Lower lobe of right lung (tissue), 2 donors: ENCODE results near the gene ARHGAP28. TPM values are rescaled to one million over a fixed set of nuclear protein-coding genes. Genes with fewer than 3 reads are reported as not detected.

Experiments used
- ATAC-seq, 2 donors: fragments of 200-7000 bp; cut with Tn5 transposase; one replicate each; pipeline ENCODE4 v1.9.1; 2020 to 2022; ENCODE audit warnings: mild to moderate bottlenecking in 2 of 2, moderate library complexity in 2 of 2
- DNase-seq: peaks from one replicate; pipeline ENCODE4 v3.0.0-alpha.2; 2020
- H3K27ac ChIP-seq: fragments of 200-600 bp; one replicate; pipeline ENCODE4 v1.8.0; 2022
- H3K27me3 ChIP-seq: fragments of 200-600 bp; one replicate; pipeline ENCODE4 v1.8.0; 2022; ENCODE audit warnings: low read depth
- H3K36me3 ChIP-seq: fragments of 200-600 bp; one replicate; pipeline ENCODE4 v1.8.0; 2022; ENCODE audit warnings: mild to moderate bottlenecking
- H3K4me1 ChIP-seq: fragments of 200-600 bp; one replicate; pipeline ENCODE4 v1.8.0; 2022
- H3K4me3 ChIP-seq: fragments of 200-600 bp; one replicate; pipeline ENCODE4 v1.8.0; 2022; ENCODE audit warnings: mild to moderate bottlenecking
- H3K9me3 ChIP-seq: fragments of 200-600 bp; one replicate; pipeline ENCODE4 v1.8.0; 2022
- CTCF ChIP-seq: fragments of 200-600 bp; IDR thresholded peaks from one replicate; pipeline ENCODE4 v1.8.0; 2022; ENCODE audit warnings: antibody characterized with exemption, mild to moderate bottlenecking
- intact Hi-C: fragments of 100-400 bp; cut with DNase I; formaldehyde crosslinking; loops from one replicate; pipeline ENCODE4 v1.11.0; 2022
- total RNA-seq: library from RNA; stranded (reverse); fragmentation: NEBNext Ultra II Directional; extraction: Animal tissue kit (Norgen Biotek cat#: 25700); gene quantifications from one replicate; pipeline ENCODE4 v1.2.1, GENCODE V29; 2021
- donor health status: DM: no; HTN: yes; CAD: no; lungs with severe emphysema.

The ARHGAP28 gene
- total RNA-seq, 1 donor from 2014 or later = 13.1 TPM

GRCh38 chr18:6850396-6850795 lies 120.9 kb downstream of the ARHGAP28 start:
- H3K36me3 ChIP-seq = no peaks in the 10 kb centered on the region
- no peak for ATAC-seq
- H3K27me3 ChIP-seq = no peaks in the 10 kb centered on the region

GRCh38 chr18:6851480-6851879 lies 122.0 kb downstream of the ARHGAP28 start:
- TF ChIP-seq CTCF = no peak
- Histone ChIP-seq H3K9me3 (peaks cover 4% of the 10 kb centered on the region), H3K27ac (no peak overlapping the region), H3K36me3 (no peaks in the 10 kb centered on the region), H3K4me3 (no peak overlapping the region), H3K4me1 (no peaks in the 10 kb centered on the region), H3K27me3 (no peaks in the 10 kb centered on the region)
- ATAC-seq (no peak), DNase-seq (no peak)
- intact Hi-C loops = no loop called here

More at GRCh38 chr18:6850396-6850795, 120.9 kb downstream of the ARHGAP28 start:
- H3K9me3 ChIP-seq = peaks cover 4% of the 10 kb centered on the region
- intact Hi-C loops = no loop called here
- H3K4me1 ChIP-seq = no peaks in the 10 kb centered on the region
- no peak for TF ChIP-seq CTCF
- DNase-seq = no peak
- H3K27ac ChIP-seq = no peak overlapping the region
- H3K4me3 ChIP-seq = no peak overlapping the region

- no peaks in the 10 kb centered on the region for H3K4me1 ChIP-seq
Measured at GRCh38 chr18:6854811-6855210, 125.3 kb downstream of the ARHGAP28 start.

GRCh38 chr18:6855767-6856166 lies 126.3 kb downstream of the ARHGAP28 start:
- no peaks in the 10 kb centered on the region for H3K27me3 ChIP-seq
- peak in 1 of 2 donors; percentile 29 for ATAC-seq
- intact Hi-C loops = no loop called here

More at GRCh38 chr18:6854811-6855210, 125.3 kb downstream of the ARHGAP28 start:
- intact Hi-C loops = no loop called here
- peaks cover 4% of the 10 kb centered on the region for H3K9me3 ChIP-seq
- no peaks in the 10 kb centered on the region for H3K27me3 ChIP-seq
- H3K36me3 ChIP-seq = no peaks in the 10 kb centered on the region
- H3K4me3 ChIP-seq = no peak overlapping the region
- no peak for ATAC-seq
- TF ChIP-seq CTCF = no peak
- no peak for DNase-seq
- no peak overlapping the region for H3K27ac ChIP-seq

GRCh38 chr18:6857300-6857699 lies 127.8 kb downstream of the ARHGAP28 start:
- Histone ChIP-seq H3K9me3 (no peaks in the 10 kb centered on the region), H3K4me3 (no peak overlapping the region), H3K27me3 (no peaks in the 10 kb centered on the region), H3K27ac (no peak overlapping the region), H3K4me1 (no peaks in the 10 kb centered on the region), H3K36me3 (no peaks in the 10 kb centered on the region)
- ATAC-seq = no peak
- intact Hi-C loops = no loop called here
- DNase-seq = no peak
- no peak for TF ChIP-seq CTCF

More at GRCh38 chr18:6855767-6856166, 126.3 kb downstream of the ARHGAP28 start:
- no peak for TF ChIP-seq CTCF
- no peak for DNase-seq
- H3K4me1 ChIP-seq = no peaks in the 10 kb centered on the region
- H3K27ac ChIP-seq = no peak overlapping the region
- H3K9me3 ChIP-seq = peaks cover 4% of the 10 kb centered on the region
- no peaks in the 10 kb centered on the region for H3K36me3 ChIP-seq
- no peak overlapping the region for H3K4me3 ChIP-seq
